HCT116 (cell line): ENCODE results near the gene BECN2. TPM values are rescaled to one million over a fixed set of nuclear protein-coding genes. Genes with fewer than 3 reads are reported as not detected.

Experiments used
- ATAC-seq: fragments of 200-7000 bp; cut with Tn5 transposase; 2 replicates; pipeline ENCODE4 v1.9.1; 2020; ENCODE audit warnings: mild to moderate bottlenecking, moderate library complexity
- BruUV-seq: library from RNA; stranded (reverse); fragments of 400-500 nt; replicated peaks from 2 replicates; lab custom pipeline; 2021; lab: Mats Ljungman, UMichigan
- CTCF ChIA-PET: fragments of 300-600 bp; sonication (Branson Sonifier 250); formaldehyde crosslinking; loops from one replicate; lab custom pipeline; 2021; ENCODE audit warnings: antibody characterized with exemption; lab: Charles Lee
- POLR2A ChIA-PET: fragments of 300-600, 350-600 bp; sonication (Branson Sonifier 250); formaldehyde crosslinking; loops from one replicate; lab custom pipeline; 2021; ENCODE audit warnings: antibody characterized with exemption; lab: Charles Lee
- RAD21 ChIA-PET, 2 experiments: fragments of 300-600 bp; sonication (Branson Sonifier 250); formaldehyde crosslinking; loops; one replicate each; lab custom pipeline; 2023; ENCODE audit warnings: low total read pairs in 2 of 2; ENCODE audit not compliant: uncharacterized antibody in 2 of 2, unreplicated experiment in 2 of 2, low non-redundant PET in 1 of 2; lab: Charles Lee
- DNase-seq: peaks from one replicate; pipeline ENCODE4 v3.0.0-alpha.2; 2010; ENCODE audit warnings: low read depth, low spot score
- H2AFZ ChIP-seq: fragments of 200-600 bp; shearing (Covaris generic), sonication (generic); 2 replicates; pipeline ENCODE4 v1.6.1; 2017; ENCODE audit warnings: low read depth, mixed run types, mixed read lengths, antibody characterized with exemption, low read length; ENCODE audit not compliant: poor library complexity, severe bottlenecking
- H3K27ac ChIP-seq: 2 replicates; pipeline ENCODE4 v1.5.1; 2012; ENCODE audit warnings: low read depth, low read length
- H3K27me3 ChIP-seq: fragments of 200-600 bp; sonication (generic); 2 replicates; pipeline ENCODE4 v1.6.1; 2016; ENCODE audit warnings: mixed run types, low read length, mixed read lengths; ENCODE audit not compliant: insufficient read depth
- H3K36me3 ChIP-seq, 2 experiments: fragments of 200-500 bp in 1 of 2; fragments of 200-600 bp in 1 of 2; sonication (Bioruptor generic) in 1 of 2; sonication (generic) in 1 of 2; 2 replicates each; pipeline versions ENCODE4 v1.5.1 to v1.6.1; 2014 to 2016; ENCODE audit warnings: low read length in 2 of 2, inconsistent platforms in 1 of 2, mixed read lengths in 1 of 2, mixed run types in 1 of 2; ENCODE audit not compliant: insufficient read depth in 2 of 2, control insufficient read depth in 1 of 2
- H3K4me1 ChIP-seq, 2 experiments: fragments of 200-600 bp in 1 of 2; sonication (generic) in 1 of 2; 2 replicates each; pipeline versions ENCODE4 v1.5.1 to v1.6.1; 2012 to 2017; ENCODE audit warnings: low read length in 2 of 2, inconsistent platforms in 1 of 2, mild to moderate bottlenecking in 1 of 2, mixed read lengths in 1 of 2, mixed run types in 1 of 2, moderate library complexity in 1 of 2; ENCODE audit not compliant: insufficient read depth in 2 of 2, control insufficient read depth in 1 of 2
- H3K4me2 ChIP-seq: fragments of 200-600 bp; sonication (generic); 2 replicates; pipeline ENCODE4 v1.6.1; 2017; ENCODE audit warnings: mixed run types, low read length, mixed read lengths
- H3K4me3 ChIP-seq, 2 experiments: fragments of 200-600 bp in 1 of 2; sonication (generic) in 1 of 2; replicated peaks in 1 of 2; 2 replicates each; pipeline ENCODE4 v1.5.1; 2011 to 2016; ENCODE audit warnings: low read length in 2 of 2, control low read depth in 1 of 2, low read depth in 1 of 2, mild to moderate bottlenecking in 1 of 2, mixed read lengths in 1 of 2, mixed run types in 1 of 2
- H3K79me2 ChIP-seq: fragments of 200-600 bp; sonication (generic); 2 replicates; pipeline ENCODE4 v1.6.1; 2017; ENCODE audit warnings: mild to moderate bottlenecking, mixed run types, low read length, moderate library complexity, mixed read lengths; ENCODE audit not compliant: insufficient read depth
- H3K9ac ChIP-seq: fragments of 200-600 bp; sonication (generic); 2 replicates; pipeline ENCODE4 v1.6.1; 2016; ENCODE audit warnings: low read length, mixed read lengths
- H3K9me2 ChIP-seq: fragments of 200-600 bp; sonication (generic), shearing (Covaris generic); 2 replicates; pipeline ENCODE4 v1.6.1; 2017; ENCODE audit warnings: mixed run types, mild to moderate bottlenecking, moderate library complexity; ENCODE audit not compliant: insufficient read depth
- H3K9me3 ChIP-seq, 2 experiments: fragments of 200-500 bp in 1 of 2; fragments of 200-600 bp in 1 of 2; sonication (Bioruptor generic) in 1 of 2; sonication (generic) in 1 of 2; 2 replicates each; pipeline ENCODE4 v1.6.1; 2014 to 2017; ENCODE audit warnings: low read length in 2 of 2, mixed read lengths in 2 of 2, inconsistent platforms in 1 of 2, low read depth in 1 of 2, mild to moderate bottlenecking in 1 of 2, mixed run types in 1 of 2, moderate library complexity in 1 of 2; ENCODE audit not compliant: control insufficient read depth in 1 of 2, insufficient read depth in 1 of 2
- H4K20me1 ChIP-seq: fragments of 200-600 bp; sonication (generic), shearing (Covaris generic); 2 replicates; pipeline ENCODE4 v1.6.1; 2017; ENCODE audit warnings: mixed run types, mild to moderate bottlenecking, moderate library complexity; ENCODE audit not compliant: insufficient read depth
- CBX3 ChIP-seq: IDR thresholded peaks from 2 replicates; pipeline ENCODE4 v1.6.1; 2012; ENCODE audit warnings: low read depth
- EGR1 ChIP-seq: IDR thresholded peaks from 2 replicates; pipeline ENCODE4 v1.6.1; 2012; ENCODE audit warnings: low read depth
- ELF1 ChIP-seq: IDR thresholded peaks from 2 replicates; pipeline ENCODE4 v1.6.1; 2012; ENCODE audit warnings: low read depth, borderline replicate concordance
- EZH2 ChIP-seq: fragments of 200-600 bp; sonication (generic); IDR thresholded peaks from 2 replicates; pipeline ENCODE4 v1.6.1; 2017; ENCODE audit warnings: antibody characterized with exemption, mixed run types
- EZH2phosphoT487 ChIP-seq: fragments of 200-600 bp; IDR thresholded peaks from 2 replicates; pipeline ENCODE4 v1.6.1; 2018; ENCODE audit warnings: antibody characterized with exemption, borderline replicate concordance
- FOSL1 ChIP-seq: IDR thresholded peaks from 2 replicates; pipeline ENCODE4 v1.6.1; 2012; ENCODE audit warnings: low read depth
- JUND ChIP-seq: IDR thresholded peaks from 2 replicates; pipeline ENCODE4 v1.6.1; 2012
- POLR2A ChIP-seq: IDR thresholded peaks from 2 replicates; pipeline ENCODE4 v1.7.0; 2011; ENCODE audit warnings: borderline replicate concordance; ENCODE audit not compliant: insufficient read depth, insufficient read length; ENCODE audit errors: extremely low read depth
- RAD21 ChIP-seq: IDR thresholded peaks from 2 replicates; pipeline ENCODE4 v1.6.1; 2012; ENCODE audit warnings: low read depth, mild to moderate bottlenecking
- SIN3A ChIP-seq: IDR thresholded peaks from 2 replicates; pipeline ENCODE4 v1.6.1; 2012; ENCODE audit warnings: low read depth
- SRF ChIP-seq: IDR thresholded peaks from 2 replicates; pipeline ENCODE4 v1.6.1; 2012; ENCODE audit warnings: low read depth
- YY1 ChIP-seq: IDR thresholded peaks from 2 replicates; pipeline ENCODE4 v1.6.1; 2011; ENCODE audit warnings: low read length, low read depth, moderate library complexity, mild to moderate bottlenecking; ENCODE audit not compliant: insufficient replicate concordance; ENCODE audit errors: extremely low read depth
- ZFX ChIP-seq: fragments of 450-650 bp; IDR thresholded peaks from 2 replicates; pipeline ENCODE4 v1.6.1; 2017
- intact Hi-C: fragments of 100-400 bp; cut with micrococcal nuclease; formaldehyde crosslinking; loops from 2 replicates; pipeline ENCODE4 v1.10.0; 2022
- total RNA-seq: library from RNA; stranded (reverse); gene quantifications from one replicate; pipeline ENCODE4 v1.2.1, GENCODE V29; 2021; ENCODE audit not compliant: unreplicated experiment

Gene BECN2
- total RNA-seq, 1 experiment from 2014 or later, result not detected

- RAD21 ChIA-PET, result no interaction called here
- ATAC-seq (peak; percentile 47; the same call in 1 of the 2 replicates), DNase-seq (no peak)
- CTCF ChIA-PET, result no interaction called here
- H4K20me1 ChIP-seq, result no peaks in the 10 kb centered on the region
- H3K27me3 ChIP-seq, result no peaks in the 10 kb centered on the region
- no peak overlapping the region for H2AFZ ChIP-seq
- no peak overlapping the region for H3K4me3 ChIP-seq
- H3K9me2 ChIP-seq, result no peaks in the 10 kb centered on the region
- H3K9me3 ChIP-seq, result no peaks in the 10 kb centered on the region
- no peak overlapping the region for H3K27ac ChIP-seq
- no peak overlapping the region for H3K9ac ChIP-seq
- H3K79me2 ChIP-seq, result no peaks in the 10 kb centered on the region
- peak overlapping the region; percentile 0; the same call in 1 of the 2 replicates for H3K4me2 ChIP-seq
- BruUV-seq, result no TSS peak
- no peaks in the 10 kb centered on the region for H3K36me3 ChIP-seq
- intact Hi-C loops, result no loop called here
- POLR2A ChIA-PET, result no interaction called here
- H3K4me1 ChIP-seq, result peaks cover 6 to 13% of the 10 kb centered on the region in 2 experiments
- TF ChIP-seq EGR1, result no peak
- TF ChIP-seq FOSL1, result no peak
- TF ChIP-seq EZH2, result no peak
- no peak for TF ChIP-seq SRF
- TF ChIP-seq YY1, result no peak
- no peak for TF ChIP-seq EZH2phosphoT487
- TF ChIP-seq CBX3, result no peak
- no peak for TF ChIP-seq POLR2A
- TF ChIP-seq JUND, result no peak
- TF ChIP-seq SIN3A, result no peak
- no peak for TF ChIP-seq RAD21
- no peak for TF ChIP-seq ELF1
- no peak for TF ChIP-seq ZFX
These were observed 47.4 kb downstream of the BECN2 start for GRCh38 chr1:242004751-242005495.
